Activated CD4-positive, CD25-positive, alpha-beta regulatory T cell (primary cell): ENCODE data around the gene ARHGAP19.
A peak's percentile ranks its signal among the peaks of the same experiment; 100 is the strongest.
"Not testable (repeated sequence)": the region's sequence is repeated elsewhere in the genome, so short reads cannot be mapped to it uniquely, and the experiment has no call there.

Experiments
- DNase-seq, 4 experiments: peaks; one replicate each; lab custom pipeline; 2025; lab: John Stamatoyannopoulos, UW

Gene ARHGAP19

DNA sequence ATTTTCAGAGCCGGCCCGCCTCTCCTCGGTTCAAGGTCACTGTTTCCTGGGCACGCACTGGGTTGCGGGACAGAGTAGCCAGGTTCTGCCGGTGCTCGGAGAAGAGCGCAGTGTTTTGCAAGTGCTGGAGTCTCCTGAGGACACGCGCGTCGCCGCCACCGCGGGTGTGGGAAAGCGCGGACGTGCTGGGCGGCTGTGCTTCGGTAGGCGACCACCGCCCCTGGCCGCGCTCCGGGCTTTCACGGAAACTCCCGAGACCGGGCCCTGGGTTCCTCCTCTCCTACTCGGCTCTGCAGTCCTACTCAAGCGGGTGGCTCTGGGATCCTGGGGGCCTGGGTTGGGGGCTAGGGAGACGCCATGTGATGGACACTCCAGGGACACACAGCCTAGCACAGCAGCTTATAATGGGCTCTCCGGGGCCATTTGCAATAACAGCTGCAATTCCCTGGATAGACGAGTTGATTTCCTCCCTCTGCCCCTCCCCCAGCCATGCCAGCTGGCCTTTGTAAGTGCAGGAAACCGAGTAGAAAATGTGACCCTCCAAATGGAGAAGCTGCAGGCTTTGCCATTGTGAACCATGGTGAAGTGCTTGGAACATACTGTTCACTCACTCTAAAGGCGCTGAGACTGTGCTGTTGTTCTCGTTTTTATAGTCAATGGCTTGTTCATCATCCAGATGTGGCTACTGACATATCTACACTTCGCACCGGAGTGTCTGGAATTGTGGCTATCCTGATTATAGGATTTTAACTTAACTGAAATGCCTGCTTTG is 28.8 kb upstream of the ARHGAP19 start:
- no peak for DNase-seq

DNA sequence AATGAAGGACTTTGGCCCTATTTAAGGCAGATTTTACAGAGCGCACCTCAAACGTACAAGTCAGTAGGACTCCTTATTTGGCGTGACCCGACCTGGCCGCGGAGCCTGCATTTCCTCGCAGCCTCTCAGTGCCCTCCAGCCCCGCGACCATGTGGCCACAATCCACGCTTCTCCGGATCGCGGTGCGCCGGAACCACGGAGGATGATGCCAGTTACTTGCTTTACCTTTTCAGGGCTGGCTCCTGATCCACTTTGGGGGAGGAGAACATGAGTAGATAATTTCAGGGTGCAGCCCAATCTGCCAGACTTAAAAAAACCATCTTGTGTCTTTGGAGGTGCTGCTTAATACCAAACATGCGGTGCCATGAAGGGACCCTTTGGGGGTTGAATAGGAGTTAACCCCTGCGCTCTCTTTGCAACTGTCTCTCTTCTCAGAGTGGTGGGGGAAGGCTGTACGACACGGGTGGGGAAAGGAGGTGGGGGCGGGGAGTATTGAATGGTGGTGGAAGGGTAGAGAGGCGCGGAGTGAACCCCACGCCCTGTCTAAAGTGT is 28.1 kb upstream of the ARHGAP19 start:
- no peak for DNase-seq

DNA sequence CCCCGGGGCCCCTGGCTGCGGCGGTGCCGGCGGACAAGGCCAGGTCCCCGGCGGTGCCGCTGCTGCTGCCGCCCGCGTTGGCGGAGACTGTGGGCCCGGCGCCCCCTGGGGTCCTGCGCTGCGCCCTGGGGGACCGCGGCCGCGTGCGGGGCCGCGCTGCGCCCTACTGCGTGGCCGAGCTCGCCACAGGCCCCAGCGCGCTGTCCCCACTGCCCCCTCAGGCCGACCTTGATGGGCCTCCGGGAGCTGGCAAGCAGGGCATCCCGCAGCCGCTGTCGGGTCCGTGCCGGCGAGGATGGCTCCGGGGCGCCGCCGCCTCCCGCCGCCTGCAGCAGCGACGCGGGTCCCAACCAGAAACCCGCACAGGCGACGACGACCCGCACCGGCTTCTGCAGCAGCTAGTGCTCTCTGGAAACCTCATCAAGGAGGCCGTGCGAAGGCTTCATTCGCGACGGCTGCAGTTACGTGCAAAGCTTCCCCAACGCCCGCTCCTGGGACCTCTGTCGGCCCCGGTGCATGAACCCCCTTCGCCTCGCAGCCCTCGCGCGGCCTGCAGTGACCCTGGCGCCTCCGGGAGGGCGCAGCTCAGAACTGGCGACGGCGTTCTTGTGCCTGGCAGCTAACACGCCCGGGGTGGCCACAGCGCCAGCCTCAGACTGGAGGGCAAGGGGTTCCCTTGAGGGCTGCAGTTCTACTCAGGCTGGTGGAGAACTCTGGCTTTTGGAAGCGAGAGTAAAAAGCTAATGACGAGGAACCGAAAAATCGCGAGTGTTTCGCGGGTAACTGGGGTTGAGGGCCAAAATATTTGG is 27.4 kb upstream of the ARHGAP19 start:
- peak; percentile 14 to 51 (median 42) for DNase-seq

DNA sequence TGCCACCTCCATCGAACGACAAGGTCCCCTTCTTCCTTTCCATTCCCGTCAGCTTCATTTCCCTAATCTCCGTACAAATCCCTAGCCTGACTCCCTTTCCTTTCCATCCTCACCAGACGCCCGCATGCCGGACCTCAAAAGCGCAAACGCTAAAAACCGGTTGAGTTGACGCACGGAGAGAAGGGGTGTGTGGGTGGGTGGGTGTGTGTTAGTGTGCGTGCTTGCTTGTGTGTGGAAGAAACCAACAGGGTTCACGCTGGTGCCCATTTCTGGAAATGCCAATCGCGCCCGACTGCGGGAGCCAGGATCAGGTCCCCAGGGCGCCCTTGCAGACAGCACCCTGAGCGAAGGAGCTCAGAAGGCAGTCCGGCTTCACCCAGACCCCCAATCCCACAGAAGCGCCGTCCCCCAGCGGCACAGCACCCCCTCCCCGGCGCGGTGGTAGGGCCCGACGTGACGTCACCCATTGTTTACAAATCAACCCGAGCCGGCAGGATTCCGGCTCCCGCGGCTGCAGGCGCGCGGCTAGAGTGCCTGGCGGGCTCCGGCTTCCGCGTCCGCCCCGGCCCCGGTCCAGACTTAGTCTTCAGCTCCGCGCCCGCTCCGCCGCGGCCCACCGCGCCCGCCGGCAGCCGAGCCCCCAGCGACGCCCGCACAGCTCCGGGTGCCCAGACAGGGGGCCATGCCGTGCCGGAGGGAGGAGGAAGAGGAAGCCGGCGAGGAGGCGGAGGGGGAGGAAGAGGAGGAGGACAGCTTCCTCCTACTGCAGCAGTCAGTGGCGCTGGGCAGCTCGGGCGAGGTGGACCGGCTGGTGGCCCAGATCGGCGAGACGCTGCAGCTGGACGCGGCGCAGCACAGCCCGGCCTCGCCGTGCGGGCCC is 26.6 kb upstream of the ARHGAP19 start, which contains the start of gene FRAT1:
TSS of gene FRAT1 (plus strand) at position 500 of the 880 bp plus-strand sequence. CDS start at position 683, 183 bp downstream.
- DNase-seq: peak; percentile 71 to 79 (median 74)

DNA sequence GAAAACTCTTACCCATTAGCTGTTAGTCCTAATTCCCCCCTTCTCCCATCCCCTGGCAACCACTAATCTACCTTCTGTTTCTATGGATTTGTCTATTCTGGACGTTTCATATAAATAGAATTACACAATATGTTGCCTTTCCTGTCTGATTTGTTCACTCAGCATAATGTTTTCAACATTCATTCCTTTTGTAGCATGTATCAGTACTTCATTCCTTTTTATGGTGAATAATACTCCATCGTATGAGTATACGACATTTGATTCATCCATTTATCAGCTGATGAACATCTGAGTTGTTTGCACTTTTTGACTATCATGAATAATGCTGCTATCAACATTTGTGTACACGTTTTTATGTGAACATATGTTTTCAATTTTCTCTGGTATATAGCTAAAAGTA is 22.2 kb upstream of the ARHGAP19 start:
- DNase-seq: no peak

DNA sequence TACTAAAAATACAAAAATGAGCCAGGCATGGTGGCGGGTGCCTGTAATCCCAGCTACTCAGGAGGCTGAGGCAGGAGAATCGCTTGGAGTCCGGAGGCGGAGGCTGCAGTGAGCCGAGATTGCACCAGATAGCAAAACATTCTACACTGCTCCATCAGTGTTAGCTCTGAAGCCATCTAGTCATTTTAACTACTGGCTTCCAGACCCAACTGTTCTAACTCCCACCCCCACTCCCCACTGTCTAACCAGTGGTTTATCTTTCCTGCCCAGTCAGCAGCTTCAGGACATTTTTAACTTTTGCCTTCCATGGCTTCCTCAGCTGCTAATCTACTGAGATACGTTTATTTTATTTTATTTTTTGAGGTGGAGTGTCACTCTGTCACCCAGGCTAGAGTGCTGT is 20.5 kb upstream of the ARHGAP19 start:
- DNase-seq: no peak

DNA sequence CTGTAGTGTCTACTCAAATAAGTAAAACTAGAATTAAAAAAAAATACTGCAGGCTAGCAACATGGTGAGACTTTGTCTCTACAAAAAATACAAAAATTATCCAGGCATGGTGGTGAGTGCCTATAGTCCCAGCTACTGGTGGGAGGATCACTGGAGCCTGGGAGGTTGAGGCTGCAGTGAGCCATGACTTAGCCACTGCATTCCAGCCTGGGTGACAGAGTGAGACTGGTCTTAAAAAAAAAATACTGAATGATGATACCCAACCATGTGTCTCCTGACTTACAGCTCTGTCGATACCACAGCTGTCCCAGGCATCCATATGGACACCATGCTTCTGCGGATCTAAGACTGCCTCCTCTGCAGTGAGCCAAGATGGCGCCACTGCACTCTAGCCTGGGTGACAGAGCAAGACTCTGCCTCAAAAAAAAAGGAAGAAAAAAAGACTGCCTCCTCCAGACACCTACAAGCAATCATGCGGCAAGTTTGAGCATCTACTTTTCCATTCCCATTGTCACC is 18.7 kb upstream of the ARHGAP19 start:
- no peak for DNase-seq

DNA sequence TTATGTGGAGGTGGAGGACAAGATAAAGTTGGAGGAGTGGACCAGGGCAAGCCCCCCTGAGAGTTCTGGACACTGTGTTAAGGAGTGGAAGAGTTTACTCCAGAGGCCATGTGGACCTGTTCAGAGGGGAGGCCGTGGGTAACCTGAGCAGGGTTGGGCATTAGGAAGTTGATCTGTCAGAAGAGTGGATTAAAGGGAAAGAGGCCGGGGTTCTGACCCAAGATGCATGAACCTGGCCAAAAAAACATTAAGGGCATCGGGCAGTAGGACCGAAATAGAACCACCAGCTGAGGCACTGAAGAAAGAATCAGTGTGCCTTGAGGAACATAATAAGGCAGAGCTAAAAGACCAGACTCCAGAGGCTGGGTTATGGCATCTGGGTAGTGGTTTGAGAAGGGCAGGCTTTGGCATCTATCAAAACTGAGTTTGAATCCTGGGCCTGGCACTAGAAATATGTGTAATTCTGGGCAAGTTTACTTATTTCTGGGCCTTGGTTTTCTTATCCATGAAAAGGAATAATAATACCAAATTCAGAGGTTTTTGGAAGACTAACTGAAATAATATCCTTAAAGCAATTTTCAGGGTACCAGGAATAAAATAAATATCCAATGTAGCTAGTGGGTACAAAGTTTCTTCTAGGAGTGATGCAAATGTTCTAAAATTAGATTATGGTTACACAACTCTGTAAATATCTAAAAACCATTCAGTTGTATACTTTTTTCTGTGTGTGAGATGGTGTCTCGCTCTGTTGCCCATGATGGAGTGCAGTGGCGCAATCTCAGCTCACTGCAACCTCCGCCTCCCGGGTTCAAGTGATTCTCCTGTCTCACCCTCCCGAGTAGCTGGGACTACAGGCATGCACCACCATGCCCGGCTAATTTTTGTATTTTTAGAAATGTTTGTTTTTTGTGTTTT is 15.7 kb upstream of the ARHGAP19 start:
- DNase-seq: no peak

DNA sequence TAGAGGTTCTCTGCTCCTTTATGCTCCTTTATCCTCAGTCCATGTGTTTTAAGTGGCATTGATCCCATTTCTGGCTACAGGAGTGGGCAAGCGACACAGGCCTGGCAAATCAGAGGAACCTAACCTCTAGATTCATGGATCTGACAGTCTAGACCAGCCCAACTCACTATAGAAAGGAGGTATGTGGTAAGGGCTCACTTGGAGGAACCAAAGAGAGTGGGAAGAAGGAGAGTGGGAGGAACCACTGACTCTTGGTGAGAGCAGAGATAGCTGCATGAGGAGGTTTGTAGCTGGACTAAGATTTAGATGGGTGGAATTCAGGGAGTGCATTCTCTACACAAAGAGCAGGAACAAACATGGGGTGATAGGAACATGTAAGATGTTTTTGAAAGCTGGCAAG is 15.0 kb upstream of the ARHGAP19 start:
- no peak for DNase-seq

DNA sequence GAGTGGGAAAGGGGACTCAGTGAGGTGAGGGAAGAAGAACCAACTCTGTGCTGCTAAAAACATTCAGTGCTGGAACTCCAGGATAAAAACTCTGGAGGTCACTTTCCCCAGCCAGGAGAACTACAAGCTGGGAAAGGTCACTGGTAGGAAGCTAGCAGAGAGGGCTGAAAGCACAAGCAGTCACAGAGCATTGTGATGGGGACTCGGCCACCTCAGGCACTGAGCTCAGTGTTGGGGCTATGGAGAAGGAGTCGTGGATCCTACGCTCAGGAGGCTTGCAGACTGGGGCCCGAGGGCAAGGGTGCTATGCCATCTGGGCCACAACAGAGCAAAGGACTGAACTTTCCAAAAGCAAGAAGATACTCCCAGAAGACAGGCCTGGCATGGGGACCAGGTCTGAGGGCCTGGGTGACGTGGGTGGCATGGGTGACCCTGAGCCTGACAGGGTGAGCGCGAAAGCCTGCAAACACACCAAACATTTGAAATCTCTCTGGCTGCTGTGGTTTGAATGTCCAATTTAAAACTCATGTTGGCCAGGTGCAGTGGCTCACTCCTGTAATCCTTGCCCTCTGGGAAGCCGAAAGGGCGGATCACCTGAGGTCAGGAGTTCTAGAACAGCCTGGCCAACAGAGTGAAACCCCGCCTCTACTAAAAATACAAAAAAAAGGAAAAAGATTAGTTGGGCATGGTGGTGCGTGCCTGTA is 9.8 kb upstream of the ARHGAP19 start:
- no peak for DNase-seq

DNA sequence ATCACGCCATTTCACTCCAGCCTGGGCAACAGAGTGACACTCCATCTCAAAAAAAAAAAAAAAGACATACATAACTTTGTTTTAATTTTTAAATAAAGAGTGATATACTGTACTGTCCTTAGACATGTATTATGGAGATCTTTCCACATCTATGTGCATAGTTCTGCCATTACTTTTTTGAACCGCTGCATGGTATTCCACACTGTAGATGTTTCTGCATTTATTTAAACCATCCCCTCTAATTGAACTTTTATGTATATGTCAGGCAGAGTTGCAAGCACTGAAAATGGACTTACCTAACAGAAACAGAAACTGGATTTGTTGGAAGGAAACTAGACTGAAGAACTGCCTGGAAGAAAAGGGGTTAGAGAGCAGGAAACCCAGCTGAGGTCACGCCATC is 8.5 kb upstream of the ARHGAP19 start:
- DNase-seq: no peak

DNA sequence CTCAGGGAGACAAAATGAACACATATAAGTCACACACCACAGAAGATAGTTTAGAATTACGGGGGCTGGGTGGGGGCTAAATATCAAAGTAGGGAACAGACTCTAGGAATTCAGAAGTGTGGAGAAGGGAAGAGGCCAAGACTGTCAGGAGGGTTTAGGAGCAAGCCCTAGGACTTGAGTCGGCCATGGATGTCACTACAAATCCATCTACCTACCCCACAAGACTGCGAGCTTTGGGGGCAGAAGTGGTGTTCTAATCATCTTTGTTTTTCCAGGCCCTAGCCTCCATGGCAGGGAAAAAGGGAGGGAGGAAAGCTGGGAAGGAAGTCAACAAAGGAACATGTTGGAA is 5.8 kb upstream of the ARHGAP19 start:
- DNase-seq: no peak

DNA sequence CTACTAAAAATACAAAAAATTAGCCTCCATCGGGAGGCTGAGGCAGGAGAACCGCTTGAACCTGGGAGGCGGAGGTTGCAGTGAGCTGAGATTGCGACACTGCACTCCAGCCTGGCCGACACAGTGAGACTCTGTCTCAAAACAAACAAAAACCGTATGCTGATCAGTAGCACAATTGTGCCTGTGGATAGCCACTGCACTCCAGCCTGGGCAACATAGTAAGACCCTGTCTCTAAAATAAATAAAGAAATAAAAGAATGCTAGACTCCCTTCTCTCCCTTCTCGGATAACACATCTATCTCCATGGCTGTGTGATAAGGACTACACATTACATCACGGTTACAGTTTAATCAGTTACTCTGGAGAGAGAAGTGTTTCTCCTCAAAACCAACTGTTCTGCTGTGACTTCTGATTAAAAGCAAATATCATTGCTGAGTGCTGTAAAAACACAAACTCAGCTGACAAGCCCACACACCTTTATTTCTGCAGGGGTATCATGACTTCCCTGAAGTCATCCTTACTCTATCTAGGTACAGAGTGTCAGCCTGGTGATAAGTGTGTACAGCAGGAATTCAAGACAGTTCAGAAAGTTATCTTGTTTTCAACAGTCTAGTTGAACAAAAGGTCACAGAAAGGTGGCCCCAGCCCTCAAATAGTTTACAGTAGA is 5.3 kb upstream of the ARHGAP19 start:
- no peak for DNase-seq

DNA sequence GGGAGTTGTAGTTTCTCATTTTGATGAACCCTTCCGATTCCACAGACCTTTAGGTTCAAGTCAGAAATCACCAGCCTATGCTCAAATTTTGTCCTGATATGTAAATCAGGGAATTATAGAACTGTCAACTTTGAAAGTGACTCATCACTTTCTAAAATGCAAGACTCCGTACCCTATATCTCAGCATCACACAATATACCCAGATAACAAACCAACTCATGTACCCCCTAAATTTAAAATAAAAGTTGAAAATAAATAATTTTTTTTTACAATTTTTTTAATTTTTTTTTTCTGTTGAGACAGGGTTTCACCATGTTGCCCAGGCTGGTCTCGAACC is 393 bp upstream of the ARHGAP19 start:
- no peak for DNase-seq

DNA sequence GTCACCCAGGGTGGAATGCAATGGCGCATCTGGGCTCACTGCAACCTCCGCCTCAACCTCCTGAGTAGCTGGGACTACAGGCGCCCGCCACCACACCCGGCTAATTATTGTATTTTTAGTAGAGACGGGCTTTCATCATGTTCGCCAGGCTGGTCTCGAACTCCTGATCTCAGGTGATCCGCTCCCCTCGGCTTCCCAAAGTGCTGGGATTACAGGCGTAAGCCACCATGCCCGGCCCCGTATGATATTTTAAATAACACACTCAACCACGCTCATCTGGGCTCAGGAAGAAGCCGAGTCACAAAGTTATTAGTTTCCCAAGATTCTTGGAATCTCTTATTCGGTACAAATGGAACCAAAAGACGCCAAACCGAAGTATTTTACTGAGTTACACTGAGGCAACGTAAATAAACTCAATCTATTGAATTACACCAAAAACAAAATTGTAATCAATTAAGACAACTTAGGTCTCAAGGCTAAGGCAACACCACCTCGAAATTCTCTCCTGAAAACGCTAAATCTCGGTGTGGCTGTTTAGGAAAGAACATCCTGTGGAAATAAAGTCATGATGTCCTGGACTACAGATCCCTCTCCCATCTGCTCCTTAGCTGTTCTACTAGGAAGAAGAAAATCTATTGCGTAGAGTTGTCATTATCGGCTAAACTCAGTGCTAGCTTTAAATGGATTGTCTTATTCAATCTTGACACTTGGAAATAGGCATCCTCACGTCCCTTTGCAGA is 910 bp downstream of the ARHGAP19 start:
- no peak for DNase-seq

DNA sequence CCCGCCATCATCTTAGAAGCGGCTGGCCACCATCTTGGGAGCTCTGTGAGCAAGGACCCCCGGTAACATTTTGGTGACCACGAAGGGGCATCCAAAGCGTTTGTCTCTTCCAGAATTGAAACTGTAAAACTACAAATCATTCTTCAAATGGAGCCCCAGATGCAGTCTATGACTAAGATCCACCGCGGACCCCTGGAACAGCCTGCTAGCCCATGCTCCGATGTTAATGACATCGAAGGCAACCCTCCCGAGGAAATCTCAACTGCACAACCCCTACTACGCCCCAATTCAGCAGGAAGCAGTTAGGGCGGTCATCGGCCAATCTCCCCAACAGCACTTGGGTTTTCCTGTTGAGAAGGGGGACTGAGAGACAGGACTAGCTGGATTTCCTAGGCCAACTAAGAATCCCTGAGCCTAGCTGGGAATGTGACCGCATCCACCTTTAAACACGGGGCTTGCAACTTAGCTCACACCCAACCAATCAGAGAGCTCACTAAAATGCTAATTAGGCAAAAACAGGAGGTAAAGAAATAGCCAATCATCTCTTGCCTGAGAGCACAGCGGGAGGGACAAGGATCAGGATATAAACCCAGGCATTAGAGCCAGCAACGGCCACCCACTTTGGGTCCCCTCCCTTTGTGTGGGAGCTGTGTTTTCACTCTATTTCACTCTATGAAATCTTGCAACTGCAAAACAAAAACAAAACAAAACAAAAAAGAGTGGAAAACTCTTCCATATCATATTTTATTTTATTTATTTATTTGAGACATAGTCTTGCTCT is 1.7 kb downstream of the ARHGAP19 start:
- DNase-seq: not testable (repeated sequence)

DNA sequence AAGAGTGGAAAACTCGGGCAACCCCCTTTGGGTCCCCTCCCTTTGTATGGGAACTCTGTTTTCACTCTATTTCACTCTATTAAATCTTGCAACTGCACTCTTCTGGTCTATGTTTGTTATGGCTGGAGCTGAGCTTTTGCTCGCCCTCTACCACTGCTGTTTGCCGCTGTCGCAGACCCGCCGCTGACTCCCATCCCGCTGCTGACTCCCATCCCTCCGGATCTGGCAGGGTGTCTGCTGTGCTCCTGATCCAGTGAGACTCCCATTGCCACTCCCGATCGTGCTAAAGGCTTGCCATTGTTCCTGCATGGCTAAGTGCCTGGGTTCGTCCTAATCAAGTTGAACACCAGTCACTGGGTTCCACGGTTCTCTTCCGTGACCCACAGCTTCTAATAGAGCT is 2.4 kb downstream of the ARHGAP19 start:
- not testable (repeated sequence) for DNase-seq

DNA sequence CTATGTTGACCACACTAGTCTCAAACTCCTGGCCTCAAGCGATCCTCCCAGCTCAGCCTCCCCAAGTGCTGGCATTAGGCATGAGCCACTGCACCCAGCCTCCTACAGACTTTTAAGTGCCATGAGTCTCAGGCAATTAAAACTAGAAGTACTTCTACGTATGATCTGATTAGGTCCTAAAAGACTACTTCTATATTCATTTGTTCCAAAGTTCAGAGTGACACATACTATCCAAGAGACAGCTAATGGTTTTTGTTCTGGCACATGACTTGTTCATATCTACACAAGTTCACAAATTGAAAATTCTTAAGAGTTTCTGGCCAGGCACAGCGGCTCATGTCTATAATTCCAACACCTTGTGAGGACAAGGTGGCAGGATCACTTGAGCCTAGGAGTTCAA is 11.7 kb downstream of the ARHGAP19 start:
- no peak for DNase-seq
